Measurements from ENCODE around the gene SLC13A4. TPM values are rescaled to one million over a fixed set of nuclear protein-coding genes. Genes with fewer than 3 reads are reported as not detected.
"Not testable (repeated sequence)": the region's sequence is repeated elsewhere in the genome, so short reads cannot be mapped to it uniquely, and the experiment has no call there.

SLC13A4 gene
- 0.05 TPM in 1 of 2 replicates, not detected in the other for total RNA-seq (2014; rRNA removed; shearing (Covaris generic); ENCODE audit: low replicate concordance)

DNA sequence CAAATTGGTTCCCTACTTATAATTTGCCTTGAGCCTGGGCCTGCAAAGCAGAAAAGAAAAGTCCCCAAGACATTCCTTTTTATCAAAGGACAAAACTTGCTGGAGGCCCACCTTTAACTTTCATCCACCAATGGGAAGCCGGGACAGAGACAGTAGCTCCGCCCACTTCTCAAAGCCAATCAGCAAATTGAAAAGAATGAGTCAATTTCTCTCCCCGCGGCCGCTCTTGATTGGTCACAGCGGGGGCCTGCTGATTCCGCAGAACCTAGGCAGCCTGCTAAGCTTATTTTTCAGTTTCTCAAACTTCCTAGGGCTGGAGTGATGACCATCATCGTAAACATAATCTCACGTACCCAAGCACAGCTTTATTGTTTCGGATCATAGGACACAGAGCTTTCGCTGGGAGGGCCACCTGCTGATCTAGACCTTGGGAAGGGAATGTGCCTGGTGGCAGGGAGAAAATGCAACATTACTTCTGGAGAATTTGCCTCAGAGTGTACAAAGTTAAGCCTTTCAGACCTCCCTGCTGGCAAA is at the start of gene SLC13A4:
TSS of gene SLC13A4 (minus strand) at position 51 of the 534 bp plus-strand sequence. CDS start 690 bp downstream, outside the sequence.
- H3K27me3 ChIP-seq, result no peaks in the 10 kb centered on the region
- H3K4me3 ChIP-seq, result no peak within 1 kb of the TSS
- DNase-seq, result no peak
- no peaks in the 10 kb centered on the region for H3K36me3 ChIP-seq
- H3K9me3 ChIP-seq, result no peaks in the 10 kb centered on the region

DNA sequence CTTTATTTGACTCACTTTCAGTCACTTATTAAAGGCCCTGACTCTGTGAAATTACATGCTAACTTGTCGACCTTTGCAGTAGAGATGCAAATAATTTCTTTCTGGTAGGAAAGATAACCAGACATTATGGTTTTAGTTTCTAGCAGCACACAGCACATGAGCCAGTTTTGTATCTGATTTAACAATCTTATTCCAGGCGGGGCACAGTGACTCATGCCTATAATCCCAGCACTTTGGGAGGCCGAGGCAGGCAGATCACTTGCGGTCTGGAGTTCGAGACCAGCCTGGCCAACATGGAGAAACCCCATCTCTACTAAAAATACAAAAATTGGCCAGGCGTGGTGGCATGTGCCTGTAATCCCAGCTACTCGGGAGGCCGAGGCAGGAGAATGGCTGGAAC is 47.9 kb upstream of the SLC13A4 start:
- H3K9me3 ChIP-seq, DNase-seq, H3K27me3 ChIP-seq, H3K36me3 ChIP-seq, H3K4me3 ChIP-seq: not testable (repeated sequence)

DNA sequence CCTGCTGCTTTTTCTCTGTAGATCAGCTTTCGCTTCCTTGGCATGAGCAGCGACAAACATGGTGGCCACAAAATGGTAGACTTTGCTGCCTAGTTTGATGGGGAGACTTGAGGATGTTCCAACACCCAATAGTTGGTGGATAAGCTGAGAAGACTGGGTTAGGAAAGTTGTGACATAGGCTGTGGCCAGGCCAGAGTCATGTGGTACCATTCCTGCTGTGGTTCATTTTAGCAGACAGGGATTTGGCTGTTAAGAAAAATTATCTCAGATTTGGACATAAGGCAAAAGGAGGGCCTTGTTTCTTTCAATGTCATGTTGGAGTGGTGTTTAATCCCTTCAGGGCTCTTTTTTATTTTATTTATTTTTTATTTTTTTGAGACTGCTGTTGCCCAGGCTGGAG is 47.2 kb upstream of the SLC13A4 start:
- Histone ChIP-seq H3K9me3 (peaks cover 5% of the 10 kb centered on the region), H3K4me3 (no peak overlapping the region), H3K36me3 (no peaks in the 10 kb centered on the region), H3K27me3 (no peaks in the 10 kb centered on the region)
- no peak for DNase-seq

DNA sequence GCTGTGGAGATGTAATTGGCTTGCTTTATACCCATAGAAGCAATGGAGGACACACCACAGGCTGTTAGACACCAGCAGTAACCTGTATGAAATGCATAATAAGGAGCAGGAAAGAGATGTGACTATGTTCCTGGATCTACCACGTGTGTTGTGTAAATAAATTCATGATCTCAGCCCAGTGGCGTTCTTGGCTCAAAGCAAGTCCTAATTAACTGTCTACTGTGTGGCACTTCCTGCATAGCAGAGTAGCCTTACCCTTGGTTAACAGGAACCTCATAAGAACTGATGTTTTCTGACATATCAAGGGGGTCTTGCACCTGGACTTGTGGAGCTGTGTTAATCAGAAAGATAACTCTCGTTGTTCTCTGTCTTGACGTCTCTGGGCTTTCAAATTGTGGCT is 46.3 kb upstream of the SLC13A4 start:
- no peaks in the 10 kb centered on the region for H3K36me3 ChIP-seq
- no peak overlapping the region for H3K4me3 ChIP-seq
- peak; percentile 57 for DNase-seq
- no peaks in the 10 kb centered on the region for H3K27me3 ChIP-seq
- peaks cover 5% of the 10 kb centered on the region for H3K9me3 ChIP-seq

- peaks cover 5% of the 10 kb centered on the region for H3K9me3 ChIP-seq
- DNase-seq, result no peak
- no peaks in the 10 kb centered on the region for H3K36me3 ChIP-seq
- H3K27me3 ChIP-seq, result no peaks in the 10 kb centered on the region
- no peak overlapping the region for H3K4me3 ChIP-seq
These were observed 45.5 kb upstream of the SLC13A4 start for GRCh38 chr7:135773464-135773863.

DNA sequence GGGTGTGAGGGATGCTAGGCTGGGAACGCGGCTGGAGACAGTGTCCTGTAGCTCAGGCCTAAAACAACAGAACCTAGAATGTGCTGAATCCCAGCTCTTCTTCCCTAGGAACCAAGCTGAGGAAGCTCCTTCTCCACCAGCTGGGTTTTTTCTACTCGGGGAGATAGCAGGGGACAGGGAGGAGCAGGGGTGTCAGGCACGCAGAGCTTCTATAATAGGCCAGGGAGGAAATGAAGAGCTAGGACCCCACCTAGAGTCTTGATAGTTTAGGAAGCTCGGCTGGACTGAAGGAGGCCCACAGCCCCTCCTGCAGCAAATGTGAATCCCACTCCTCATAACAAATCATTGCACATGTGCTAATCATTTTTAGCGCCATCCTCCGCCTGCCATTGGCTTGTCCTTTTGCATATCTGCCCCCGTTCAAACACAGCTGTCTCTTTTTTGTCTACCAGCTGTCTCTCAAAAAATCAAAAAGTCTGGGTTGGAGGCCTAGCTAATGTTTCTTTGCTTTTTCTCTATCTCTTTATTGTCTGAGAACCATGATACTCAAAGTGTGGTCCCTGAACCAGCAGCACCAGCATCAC is 44.7 kb upstream of the SLC13A4 start:
- no peaks in the 10 kb centered on the region for H3K27me3 ChIP-seq

DNA sequence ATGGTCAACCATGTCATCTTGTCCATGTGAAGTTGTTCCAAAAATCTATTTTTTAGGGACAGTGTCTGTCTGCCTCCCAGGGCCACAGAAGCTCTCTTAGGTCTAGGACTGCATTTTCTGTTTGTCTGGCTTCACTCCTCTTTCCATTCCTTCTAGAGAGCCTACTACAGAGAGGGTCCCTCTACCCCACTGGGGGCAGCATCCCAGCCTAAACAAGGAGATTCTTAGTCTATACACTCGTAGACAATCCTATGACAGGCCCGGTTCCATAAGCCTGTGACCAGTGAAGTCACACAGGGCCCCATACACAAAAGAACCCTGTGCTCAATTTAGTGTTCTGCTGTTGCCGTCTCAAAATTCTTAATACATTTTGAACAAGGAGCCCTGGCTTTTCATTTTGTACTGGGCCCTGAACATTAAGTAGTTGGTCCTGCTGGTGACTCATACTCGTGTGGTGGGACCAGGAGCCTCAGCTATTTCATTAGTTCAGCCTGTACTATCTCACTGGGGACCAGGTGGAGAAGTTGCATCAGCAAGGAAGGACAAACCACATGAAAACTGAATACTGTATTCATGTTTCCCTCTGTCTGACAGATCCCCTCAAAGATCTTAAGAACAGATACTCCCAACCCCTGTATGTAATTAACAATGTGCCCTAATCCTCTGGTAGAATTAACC is 44.1 kb upstream of the SLC13A4 start:
- DNase-seq, result no peak
- Histone ChIP-seq H3K36me3 (no peaks in the 10 kb centered on the region), H3K9me3 (peaks cover 2% of the 10 kb centered on the region; the same call in 1 of the 2 replicates), H3K4me3 (no peak overlapping the region), H3K27me3 (no peaks in the 10 kb centered on the region)

More for the DNA sequence above, 44.7 kb upstream of the SLC13A4 start:
- Histone ChIP-seq H3K9me3 (peaks cover 2% of the 10 kb centered on the region; the same call in 1 of the 2 replicates), H3K36me3 (no peaks in the 10 kb centered on the region), H3K4me3 (no peak overlapping the region)
- DNase-seq, result no peak

GRCh38 chr7:135771051-135771450 is 43.1 kb upstream of the SLC13A4 start:
- Histone ChIP-seq H3K4me3 (no peak overlapping the region), H3K9me3 (no peaks in the 10 kb centered on the region), H3K27me3 (no peaks in the 10 kb centered on the region), H3K36me3 (no peaks in the 10 kb centered on the region)
- DNase-seq, result no peak

DNA sequence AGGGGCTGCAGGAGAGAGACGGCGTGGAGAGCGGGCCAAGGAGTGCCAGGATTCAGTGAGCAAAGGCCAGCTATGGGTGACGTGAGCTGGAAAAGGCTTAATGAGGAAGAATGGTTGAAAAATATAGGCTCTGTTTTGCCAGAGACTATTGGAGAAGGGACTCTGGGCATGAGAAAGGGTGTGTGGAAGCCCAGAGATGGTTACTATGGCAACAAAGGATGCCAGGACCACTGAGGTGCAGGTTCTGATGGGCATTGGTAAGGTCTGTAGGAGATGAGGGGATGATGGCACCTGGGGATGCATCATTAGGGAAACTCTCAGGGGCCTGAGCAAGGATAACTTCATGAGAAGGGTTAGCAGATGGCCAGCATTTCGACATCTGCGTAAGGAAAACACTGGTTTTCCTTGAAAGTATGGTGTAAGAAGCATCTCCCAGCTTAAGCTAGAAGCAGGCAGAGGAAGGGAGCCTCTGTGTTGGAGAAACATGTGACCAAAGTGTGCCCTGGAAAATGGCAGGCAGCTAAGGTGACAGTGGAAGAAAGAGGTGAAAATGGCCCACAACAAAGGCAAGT is 42.2 kb upstream of the SLC13A4 start:
- no peak for DNase-seq
- no peak overlapping the region for H3K4me3 ChIP-seq
- no peaks in the 10 kb centered on the region for H3K36me3 ChIP-seq
- no peaks in the 10 kb centered on the region for H3K9me3 ChIP-seq
- H3K27me3 ChIP-seq, result no peaks in the 10 kb centered on the region

- no peaks in the 10 kb centered on the region for H3K27me3 ChIP-seq
- DNase-seq, result no peak
- no peak overlapping the region for H3K4me3 ChIP-seq
- H3K9me3 ChIP-seq, result no peaks in the 10 kb centered on the region
- H3K36me3 ChIP-seq, result no peaks in the 10 kb centered on the region
These were observed 41.2 kb upstream of the SLC13A4 start for GRCh38 chr7:135769005-135769802.

GRCh38 chr7:135768467-135768866 is 40.5 kb upstream of the SLC13A4 start:
- Histone ChIP-seq H3K36me3 (no peaks in the 10 kb centered on the region), H3K9me3 (no peaks in the 10 kb centered on the region), H3K4me3 (no peak overlapping the region), H3K27me3 (no peaks in the 10 kb centered on the region)
- DNase-seq, result no peak

GRCh38 chr7:135768064-135768463 is 40.1 kb upstream of the SLC13A4 start:
- Histone ChIP-seq H3K27me3 (no peaks in the 10 kb centered on the region), H3K4me3 (no peak overlapping the region), H3K36me3 (no peaks in the 10 kb centered on the region), H3K9me3 (no peaks in the 10 kb centered on the region)
- no peak for DNase-seq

DNA sequence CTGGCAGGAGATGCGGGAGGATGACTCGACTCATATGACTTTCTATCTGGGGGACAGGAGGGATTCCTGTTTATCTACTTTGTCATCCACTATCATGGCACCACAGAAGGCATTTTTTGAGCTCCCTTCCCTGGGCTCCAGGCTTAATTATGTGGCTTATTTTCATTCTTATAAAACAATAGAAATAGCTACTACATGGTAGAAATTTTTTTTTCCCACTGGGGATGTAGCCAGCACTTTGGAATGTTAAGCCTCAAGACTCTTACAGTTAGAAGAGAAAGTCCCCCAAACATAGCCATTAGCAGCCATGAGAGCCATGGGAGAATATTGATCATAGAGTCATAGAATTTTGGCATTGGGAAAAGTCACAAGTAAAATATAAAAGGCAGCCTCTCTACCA is 35.3 kb upstream of the SLC13A4 start:
- H3K9me3 ChIP-seq, result no peaks in the 10 kb centered on the region
- DNase-seq, result no peak
- H3K27me3 ChIP-seq, result no peaks in the 10 kb centered on the region
- no peak overlapping the region for H3K4me3 ChIP-seq
- no peaks in the 10 kb centered on the region for H3K36me3 ChIP-seq

DNA sequence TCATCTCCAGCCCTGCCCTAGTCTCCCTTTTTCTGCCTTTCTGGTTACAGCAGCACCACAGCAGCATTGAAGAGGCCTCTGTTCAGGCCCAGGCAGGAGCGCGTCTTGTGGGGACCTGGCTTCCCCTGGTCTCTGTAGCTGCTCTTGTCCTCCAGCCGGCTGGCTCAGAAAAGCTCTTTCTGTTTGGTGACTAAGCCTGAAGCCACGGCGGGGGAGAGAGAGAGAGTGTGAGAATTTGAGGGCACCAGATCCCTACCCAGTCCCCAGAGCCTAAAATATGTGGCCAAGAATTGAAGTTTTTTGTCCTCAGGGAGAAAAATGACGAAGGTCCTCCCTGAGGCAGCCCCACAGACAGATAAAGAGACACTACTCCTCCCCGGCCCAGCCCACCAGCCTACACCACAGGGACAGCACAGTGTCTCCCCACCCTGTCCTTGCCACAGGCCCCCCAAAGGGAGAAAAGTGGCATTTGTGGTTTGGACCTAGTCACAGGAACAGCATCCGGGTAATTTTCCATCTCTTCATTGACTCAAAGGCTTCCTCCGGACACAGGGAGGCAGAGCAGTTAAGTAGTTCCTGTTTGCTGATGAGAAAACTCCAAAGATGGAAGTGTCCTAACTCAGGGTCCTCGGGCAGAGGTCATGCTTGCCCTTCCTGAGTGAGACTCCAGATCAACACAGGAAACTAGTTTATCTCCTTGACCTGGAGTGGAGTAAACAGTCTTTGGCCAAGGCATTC is 33.9 kb upstream of the SLC13A4 start:
- Histone ChIP-seq H3K27me3 (no peaks in the 10 kb centered on the region), H3K36me3 (no peaks in the 10 kb centered on the region), H3K9me3 (no peaks in the 10 kb centered on the region), H3K4me3 (no peak overlapping the region)
- DNase-seq, result peak; percentile 70

DNA sequence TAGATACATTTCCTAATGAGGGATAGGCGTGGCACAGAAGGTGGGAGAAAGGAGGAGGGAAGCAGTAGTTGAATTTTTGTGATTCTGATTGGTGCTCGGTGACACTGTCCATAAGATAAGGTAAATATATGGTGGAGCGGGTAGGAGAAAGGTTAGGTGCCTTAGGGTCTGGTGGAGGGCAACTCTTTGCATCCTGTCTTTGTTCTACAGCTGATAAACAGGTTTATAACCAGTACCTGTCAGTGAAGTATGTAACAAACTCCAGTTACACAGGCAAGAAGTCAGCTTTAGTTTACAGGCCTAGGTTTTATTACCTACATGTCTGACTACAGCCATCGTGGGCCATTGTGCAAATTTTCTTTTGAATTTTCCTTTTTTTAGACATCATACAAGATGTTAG is 31.5 kb upstream of the SLC13A4 start:
- no peaks in the 10 kb centered on the region for H3K9me3 ChIP-seq
- no peaks in the 10 kb centered on the region for H3K36me3 ChIP-seq
- H3K27me3 ChIP-seq, result no peaks in the 10 kb centered on the region
- DNase-seq, result no peak
- H3K4me3 ChIP-seq, result no peak overlapping the region

DNA sequence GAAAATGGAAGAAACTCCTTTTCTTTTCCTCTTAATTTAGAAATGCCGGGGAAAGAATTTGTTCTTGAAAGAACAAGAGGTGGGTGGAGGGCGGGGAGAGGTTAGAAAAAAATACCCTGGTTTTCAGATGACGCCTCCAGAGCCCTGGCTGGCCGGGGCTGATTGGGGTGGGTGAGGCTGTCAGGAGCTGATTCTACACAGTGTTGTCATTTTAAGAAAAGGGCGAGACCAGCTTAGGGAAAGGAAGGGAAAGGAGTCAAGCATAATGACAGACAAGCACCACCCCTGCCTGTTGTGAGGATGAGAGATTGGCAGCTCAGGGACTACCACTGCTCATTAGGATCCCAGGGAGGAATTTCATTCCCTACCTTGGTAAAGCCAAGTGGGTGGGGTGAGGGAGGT is 30.5 kb upstream of the SLC13A4 start:
- no peaks in the 10 kb centered on the region for H3K27me3 ChIP-seq
- H3K36me3 ChIP-seq, result no peaks in the 10 kb centered on the region
- H3K4me3 ChIP-seq, result peak overlapping the region; percentile 18
- H3K9me3 ChIP-seq, result no peaks in the 10 kb centered on the region
- peak; percentile 56 for DNase-seq

Measured in MG63 (cell line).